CD4-positive, alpha-beta T cell treated with Interferon gamma for 1 hour (primary cell): ENCODE data around the gene TMEM221.

ENCODE experiments used
- DNase-seq: peaks from one replicate; pipeline ENCODE4 v3.0.0-alpha.2; 2020

TMEM221 gene

GRCh38 chr19:17404015-17404414, 44.5 kb downstream of the TMEM221 start:
- DNase-seq = no peak

GRCh38 chr19:17402982-17403855, 45.2 kb downstream of the TMEM221 start:
- DNase-seq = no peak

DNA sequence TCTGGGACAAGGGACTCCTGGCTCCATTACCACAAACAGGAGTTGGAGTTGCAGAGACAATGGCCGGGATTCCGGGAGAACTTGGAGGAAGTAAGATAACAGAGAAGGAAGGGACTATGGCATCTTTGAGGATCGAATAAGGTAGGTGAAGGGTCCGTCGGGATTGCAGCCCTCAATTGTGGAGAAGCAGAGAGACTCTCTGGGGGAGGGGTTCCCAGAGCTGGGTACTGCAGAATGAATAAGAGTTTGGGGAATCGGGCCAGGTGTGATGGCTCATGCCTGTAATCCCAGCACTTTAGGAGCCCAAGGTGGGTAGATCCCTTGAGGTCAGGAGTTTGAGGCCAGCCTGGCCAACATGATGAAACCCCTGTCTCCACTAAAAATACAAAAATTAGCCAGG, 46.8 kb downstream of the TMEM221 start:
- no peak for DNase-seq

- DNase-seq = no peak
Observed at GRCh38 chr19:17398902-17399527, 49.5 kb downstream of the TMEM221 start.

DNA sequence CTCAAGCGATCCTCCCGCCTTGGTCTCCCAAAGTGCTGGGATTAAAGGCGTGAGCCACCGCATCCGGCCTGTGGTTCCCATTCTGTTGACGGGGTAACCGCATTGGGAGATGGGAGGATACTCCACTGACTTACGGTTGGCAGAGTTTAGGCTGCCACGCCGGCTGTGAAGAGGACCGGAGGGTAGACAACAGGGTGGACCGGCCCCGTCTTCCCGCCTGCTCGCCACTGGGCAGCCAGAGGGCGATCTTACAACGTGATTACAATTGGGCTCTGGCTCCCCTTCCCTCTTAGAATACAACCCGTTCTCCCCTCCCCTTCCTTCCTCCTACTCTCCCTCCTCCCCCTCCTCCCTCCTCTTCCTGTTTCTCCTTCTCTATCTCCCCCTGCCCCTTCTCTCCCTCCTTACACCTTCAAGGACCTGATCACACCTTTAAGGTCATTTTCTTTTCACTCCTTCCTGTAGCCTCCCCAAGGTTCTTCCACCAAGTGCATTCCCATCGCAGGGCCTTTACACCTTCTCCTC, 53.5 kb downstream of the TMEM221 start:
- DNase-seq = no peak

GRCh38 chr19:17393914-17394313, 54.6 kb downstream of the TMEM221 start, which contains the start of gene CCDC194:
Gene CCDC194, minus strand, starts transcription at chr19:17394196. Its CDS starts 38 bp downstream, at chr19:17394158.
- no peak for DNase-seq

- no peak for DNase-seq
Observed at GRCh38 chr19:17393002-17393401, 55.5 kb downstream of the TMEM221 start.

DNA sequence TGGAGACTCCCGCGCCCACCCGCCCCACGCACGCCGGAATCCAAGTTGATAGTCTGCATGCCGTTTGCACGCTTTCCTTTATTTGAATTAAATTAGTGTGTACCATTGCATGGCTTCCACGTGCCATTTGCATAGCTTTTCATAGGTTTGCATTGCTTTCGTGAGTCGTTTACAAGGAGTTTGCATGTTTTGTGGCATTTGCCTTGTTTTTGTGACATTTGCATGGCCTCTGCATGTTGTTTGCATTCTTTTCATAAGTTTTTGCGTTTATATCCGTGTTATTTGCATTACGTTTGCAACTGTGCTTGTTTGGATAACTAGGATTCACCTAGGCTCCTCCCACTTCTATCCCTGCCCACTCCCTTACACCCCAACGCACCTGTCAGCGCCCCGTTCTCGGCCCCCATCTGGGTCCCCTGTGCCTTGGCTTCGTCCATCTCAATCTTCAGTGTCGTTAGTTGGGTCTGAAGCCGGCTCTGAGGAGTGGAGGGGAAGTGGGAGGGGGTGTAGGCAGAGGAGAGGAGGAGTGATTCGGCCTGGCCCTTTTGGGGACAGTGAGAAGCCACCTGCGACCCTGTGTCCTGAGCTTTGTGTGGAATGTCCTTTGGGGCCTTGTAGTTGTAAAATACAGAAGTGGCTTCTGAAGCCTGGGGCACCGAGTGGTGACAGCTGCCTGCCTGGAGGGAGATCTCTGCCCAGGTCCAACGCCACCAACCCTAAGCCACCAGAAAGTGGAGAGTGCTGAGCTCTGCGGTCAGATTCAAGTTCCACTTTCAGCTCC, 56.9 kb downstream of the TMEM221 start:
- no peak for DNase-seq

DNA sequence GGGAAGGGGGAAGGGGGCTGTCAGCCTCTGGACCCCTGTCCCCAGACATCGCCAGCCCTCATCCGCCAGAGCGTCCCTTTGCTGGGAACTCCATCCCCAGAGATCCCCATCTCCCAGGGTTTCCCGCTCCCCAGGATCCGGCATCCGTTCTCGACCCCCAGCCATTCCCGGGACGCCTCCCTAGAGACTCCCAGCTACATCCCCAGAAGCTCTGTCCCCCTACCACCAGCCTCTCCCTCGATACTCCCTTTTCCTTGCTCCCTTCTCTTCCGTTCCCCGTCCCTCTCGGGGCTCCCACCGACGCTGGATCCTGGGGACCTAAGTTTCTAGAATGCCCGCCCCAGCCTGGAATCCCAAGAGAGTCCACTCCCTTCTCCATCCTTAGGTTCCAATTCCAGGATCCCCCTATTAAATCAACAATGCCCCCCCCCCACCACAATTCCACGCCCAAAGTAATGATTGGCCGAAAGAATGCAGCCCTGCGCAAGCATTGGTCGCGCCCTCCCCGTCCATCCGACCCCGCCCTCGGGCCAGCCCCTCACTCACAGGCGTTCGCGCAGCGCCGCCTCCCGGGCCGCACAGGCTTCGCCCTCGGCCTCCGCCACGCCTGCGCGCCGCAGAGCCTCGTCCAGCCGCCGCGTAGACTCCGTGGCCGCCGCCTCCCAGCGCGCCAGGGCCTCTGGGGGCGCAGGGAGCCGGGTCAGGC, 57.6 kb downstream of the TMEM221 start:
- peak; percentile 85 for DNase-seq

GRCh38 chr19:17389957-17390664, 58.4 kb downstream of the TMEM221 start:
- no peak for DNase-seq

DNA sequence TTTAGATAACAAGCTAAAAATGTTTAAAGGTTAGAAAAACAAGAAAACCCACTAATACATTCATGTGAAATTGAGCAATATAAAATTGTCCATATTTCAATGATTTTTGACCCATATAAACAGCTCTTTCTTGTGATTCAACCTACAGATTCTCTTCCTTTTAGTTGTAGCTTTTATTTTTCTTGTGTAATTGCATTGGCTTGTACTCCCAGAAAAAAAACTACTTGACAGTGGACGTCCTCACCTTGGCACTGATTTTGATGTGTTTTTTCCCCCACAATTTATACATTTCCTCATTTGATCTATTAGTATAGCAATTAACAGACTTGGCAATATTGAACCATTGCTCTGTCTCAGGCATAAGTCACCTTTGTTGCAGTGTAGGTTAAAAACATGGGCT, 59.2 kb downstream of the TMEM221 start:
- no peak for DNase-seq

GRCh38 chr19:17385878-17386611, 62.4 kb downstream of the TMEM221 start:
- peak; percentile 54 for DNase-seq
